Frontal cortex (tissue), 4 donors: Measurements from ENCODE around the gene CPNE2. TPM values are rescaled to one million over a fixed set of nuclear protein-coding genes. Genes with fewer than 3 reads are reported as not detected.
"Not testable (repeated sequence)": the region's sequence is repeated elsewhere in the genome, so short reads cannot be mapped to it uniquely, and the experiment has no call there.

Experiments used
- DNase-seq, 2 donors: peaks; one replicate each; pipeline ENCODE4 v3.0.0; 2012; ENCODE audit warnings: low spot score in 2 of 2
- FAIRE-seq: peaks from 2 replicates; lab custom pipeline; 2012; peaks lifted over from hg19 to GRCh38; lab: Jason Lieb, UNC
- total RNA-seq: library from RNA; depleted of rRNA; stranded (reverse); fragments of >200 nt; gene quantifications from one replicate; pipeline ENCODE4 v1.2.3, GENCODE V29; 2014
- donor health status: control.
- donor health status: control.
- donor health status: control.

The CPNE2 gene
- total RNA-seq, 1 donor from 2014 or later = 44.8 TPM

GRCh38 chr16:57096192-57096591 lies 3.8 kb downstream of the CPNE2 start:
- FAIRE-seq (no peak), DNase-seq (no peak)

DNA sequence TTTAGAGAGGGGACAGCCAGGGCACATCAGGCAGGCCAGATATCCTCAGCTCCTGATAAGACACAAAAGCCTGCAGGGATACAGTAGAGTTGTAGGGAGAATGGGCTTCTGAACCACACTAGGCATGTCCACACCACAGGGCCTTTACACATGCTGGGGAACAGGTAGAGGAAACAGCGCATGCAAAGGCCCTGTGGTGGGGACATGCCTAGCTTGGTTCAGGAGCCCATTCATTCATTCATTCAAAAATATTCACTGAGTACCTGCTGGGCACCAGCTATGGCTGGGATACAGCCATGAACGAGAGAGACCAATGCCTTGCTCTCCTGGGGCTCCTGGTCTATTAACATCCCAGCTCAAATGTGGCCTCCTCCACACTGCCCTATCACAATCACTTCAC lies 4.4 kb downstream of the CPNE2 start:
- FAIRE-seq = no peak
- no peak for DNase-seq

DNA sequence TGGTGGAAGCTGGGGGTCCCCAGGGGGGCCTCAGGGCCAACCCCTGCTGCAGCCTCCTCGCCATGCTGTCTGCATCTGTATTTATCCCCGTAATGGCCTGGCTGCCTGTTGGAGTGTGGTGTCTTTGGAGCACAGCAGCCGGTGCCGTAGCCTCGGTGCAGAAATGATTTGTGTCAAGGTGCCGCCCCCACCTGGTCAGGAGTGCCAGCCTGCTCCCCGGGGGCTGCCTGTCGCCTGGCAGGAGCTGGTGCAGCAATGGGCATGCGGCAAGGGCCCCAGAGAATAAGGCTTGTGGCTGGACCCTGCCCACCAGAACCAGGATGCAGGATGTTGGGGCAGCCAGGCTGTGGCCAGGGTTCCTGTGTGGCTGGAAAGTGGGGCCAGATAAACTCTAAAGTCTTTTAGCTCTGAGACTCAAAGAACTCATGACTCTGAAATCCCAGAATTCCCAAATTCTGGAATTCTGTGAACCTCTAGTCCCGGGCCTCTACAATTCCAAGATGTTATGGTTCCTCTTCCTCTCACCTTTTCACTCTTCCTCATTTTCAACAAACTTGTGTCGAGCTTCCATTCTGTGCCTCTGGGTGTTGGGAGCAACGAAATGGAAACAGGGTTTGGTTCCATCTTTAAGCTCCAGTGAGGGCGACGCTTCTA lies 5.9 kb downstream of the CPNE2 start:
- no peak for DNase-seq
- no peak for FAIRE-seq

- not testable (repeated sequence) for DNase-seq, FAIRE-seq
These were observed 7.6 kb downstream of the CPNE2 start for GRCh38 chr16:57099965-57100364.

GRCh38 chr16:57100445-57100844 lies 8.1 kb downstream of the CPNE2 start:
- DNase-seq = no peak
- no peak for FAIRE-seq

DNA sequence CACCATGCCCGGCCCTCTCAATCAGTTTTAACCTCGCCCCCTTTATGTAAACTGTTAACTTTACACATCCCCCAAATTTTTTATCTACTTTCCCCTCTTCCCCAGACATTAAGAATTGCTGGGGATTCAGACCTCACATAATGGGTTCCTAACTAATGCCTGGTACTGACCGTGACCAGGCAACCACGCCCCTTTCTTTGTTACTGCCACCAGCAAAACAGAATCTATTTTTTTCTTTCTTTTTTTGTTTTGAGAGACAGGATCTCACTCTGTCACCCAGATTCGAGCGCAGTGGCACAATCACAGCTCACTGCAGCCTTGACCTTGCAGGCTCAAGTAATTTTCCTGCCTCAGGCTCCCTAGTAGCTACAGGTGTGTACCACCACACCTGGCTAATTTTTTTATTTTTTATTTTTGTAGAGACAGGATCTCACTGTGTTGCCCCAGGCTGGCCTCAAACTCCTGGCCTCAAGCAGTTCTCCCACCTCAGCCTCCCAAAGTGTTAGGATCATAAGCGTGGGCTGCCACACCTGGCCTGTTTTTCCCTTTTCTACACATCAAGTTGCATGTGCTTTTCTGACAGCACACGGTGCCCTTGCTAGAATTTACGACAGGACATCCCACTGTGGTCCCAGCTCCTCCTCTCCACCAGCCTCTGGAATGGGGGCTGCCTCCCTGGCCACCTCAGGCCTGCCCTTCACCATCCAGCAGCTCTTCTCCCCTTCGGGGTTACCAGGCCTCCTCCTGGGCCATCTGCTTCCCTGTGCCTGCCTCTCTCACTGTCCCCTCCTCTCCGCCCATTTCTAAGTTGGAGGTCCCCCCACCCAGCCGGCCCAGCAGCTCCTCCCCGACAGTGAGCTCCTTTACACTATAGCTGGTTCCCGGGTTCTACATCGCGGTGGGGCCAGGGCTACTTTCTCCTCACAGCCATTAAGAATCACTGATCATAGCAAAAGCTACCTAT lies 10.8 kb downstream of the CPNE2 start:
- DNase-seq = no peak
- no peak for FAIRE-seq

DNA sequence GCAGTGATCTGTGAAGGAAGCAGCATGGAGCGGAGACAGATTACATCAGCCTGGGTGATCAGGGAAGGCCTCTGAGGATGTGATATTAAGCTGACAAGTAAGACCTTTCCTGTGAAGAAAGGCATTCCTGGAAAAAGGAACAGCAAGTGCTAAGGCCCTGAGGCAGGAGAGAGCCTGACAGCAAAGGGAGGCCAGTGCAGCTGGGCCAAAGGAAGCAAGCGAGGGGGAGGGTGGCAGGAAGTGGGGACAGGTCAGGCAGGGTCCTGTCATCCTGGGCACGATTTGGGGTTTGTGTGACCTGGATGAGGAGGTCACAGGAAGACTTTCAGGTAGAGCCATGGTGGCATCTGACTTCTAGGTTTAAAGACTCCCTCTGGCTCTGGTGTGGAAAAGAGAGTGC lies 12.3 kb downstream of the CPNE2 start:
- FAIRE-seq = no peak
- DNase-seq = no peak

- DNase-seq = no peak
- no peak for FAIRE-seq
These were observed 12.8 kb downstream of the CPNE2 start for GRCh38 chr16:57105184-57105583.

- FAIRE-seq = no peak
These were observed 14.4 kb downstream of the CPNE2 start for GRCh38 chr16:57106767-57107166.

GRCh38 chr16:57107321-57107922 lies 15.0 kb downstream of the CPNE2 start:
- DNase-seq = no peak
- FAIRE-seq = no peak

More at GRCh38 chr16:57106767-57107166, 14.4 kb downstream of the CPNE2 start:
- no peak for DNase-seq

- no peak for DNase-seq
- no peak for FAIRE-seq
These were observed 16.0 kb downstream of the CPNE2 start for GRCh38 chr16:57108432-57108831.

GRCh38 chr16:57109259-57110105 lies 17.1 kb downstream of the CPNE2 start:
- DNase-seq, FAIRE-seq: not testable (repeated sequence)

DNA sequence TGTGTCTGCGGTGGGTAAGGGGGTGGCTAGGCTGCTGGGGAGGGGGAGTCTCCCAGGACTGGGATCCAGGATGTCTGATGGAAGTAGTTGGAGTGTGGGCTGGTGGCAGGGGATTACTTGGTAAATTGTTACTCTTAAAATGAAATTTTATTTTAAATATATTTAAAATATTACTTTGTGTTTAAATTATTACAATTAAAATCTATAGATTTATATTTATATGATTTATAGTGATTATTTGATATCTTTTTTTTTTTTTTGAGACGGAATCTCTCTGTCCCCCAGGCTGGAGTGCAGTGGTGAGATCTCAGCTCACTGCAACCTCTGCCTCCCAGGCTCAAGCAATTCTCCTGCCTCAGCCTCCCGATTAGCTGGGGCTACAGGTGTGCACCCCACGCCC lies 18.6 kb downstream of the CPNE2 start:
- DNase-seq = no peak
- no peak for FAIRE-seq

- no peak for FAIRE-seq
- no peak for DNase-seq
These were observed 19.0 kb downstream of the CPNE2 start for GRCh38 chr16:57111420-57111819.

- DNase-seq (peak in 1 of 2 donors; percentile 43), FAIRE-seq (no peak)
These were observed 20.1 kb downstream of the CPNE2 start for GRCh38 chr16:57112403-57113041.

GRCh38 chr16:57113042-57113453 lies 20.7 kb downstream of the CPNE2 start:
- FAIRE-seq (no peak), DNase-seq (no peak)

DNA sequence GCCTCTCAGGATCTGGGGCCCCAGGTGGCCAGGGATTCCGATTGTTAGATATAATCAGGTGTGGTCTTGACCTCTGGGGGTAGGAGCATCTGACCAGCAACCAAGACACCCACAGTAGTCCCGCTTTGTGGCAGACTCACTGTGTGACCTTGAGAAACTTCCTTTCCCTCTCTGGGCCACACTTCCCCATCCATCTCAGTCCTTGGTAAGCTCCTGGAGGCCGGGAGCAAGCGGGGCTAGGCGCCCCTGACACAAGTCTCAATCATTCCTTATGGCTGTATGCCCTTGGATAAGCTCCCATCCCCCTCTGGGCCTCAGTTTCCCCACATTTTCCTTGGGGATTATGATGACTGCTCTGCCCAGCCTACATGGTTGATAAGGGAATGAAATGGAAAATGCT lies 21.3 kb downstream of the CPNE2 start:
- FAIRE-seq (no peak), DNase-seq (no peak)

DNA sequence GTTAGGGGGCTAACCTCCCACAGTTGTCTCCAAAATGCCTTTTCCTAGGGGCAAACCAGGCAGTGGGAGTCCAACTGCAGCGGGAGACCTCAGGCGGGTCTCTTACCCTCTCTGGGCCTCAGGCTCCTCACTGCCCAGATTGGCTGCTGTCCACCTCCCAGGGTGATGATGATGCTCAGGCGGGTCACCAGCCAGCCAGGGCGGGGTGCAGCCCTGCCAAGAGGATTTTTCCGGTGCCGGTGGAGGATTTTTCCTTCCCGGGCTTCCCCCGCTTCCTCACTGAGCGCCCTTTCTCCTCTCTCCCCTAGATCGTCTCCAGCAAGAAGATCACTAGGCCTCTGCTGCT lies 22.8 kb downstream of the CPNE2 start:
- DNase-seq (no peak), FAIRE-seq (no peak)

DNA sequence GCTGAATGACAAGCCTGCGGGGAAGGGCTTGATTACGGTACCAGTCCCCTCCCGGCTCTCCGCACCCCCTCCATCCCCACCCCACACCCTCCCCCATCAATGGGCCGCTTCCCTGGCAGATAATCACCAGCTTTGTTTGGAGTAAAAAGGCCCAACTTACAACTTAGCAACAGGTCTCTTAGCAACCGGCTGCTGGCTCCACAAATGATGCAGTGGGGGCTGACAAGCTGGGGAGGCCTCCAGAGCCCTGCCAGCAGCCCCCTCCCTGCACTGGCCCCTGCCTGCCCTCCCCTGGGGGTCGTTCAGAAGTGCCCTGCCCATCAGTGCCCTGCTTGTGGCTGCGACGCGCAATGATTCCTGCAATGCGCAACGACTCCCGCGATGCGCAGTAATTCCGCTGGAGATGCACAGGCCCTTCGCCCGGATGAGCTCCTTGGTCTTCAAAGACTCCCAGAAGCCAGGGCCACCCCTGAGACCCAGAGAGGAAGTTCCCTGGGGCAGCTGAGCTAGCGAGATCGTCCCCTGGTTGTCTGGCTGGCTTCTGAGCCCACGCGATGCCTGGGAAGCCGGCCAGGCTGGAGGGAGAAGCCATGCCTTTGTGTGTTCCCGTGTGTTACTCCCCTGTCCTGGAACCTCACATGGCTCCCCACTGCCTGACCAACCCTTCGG lies 23.3 kb downstream of the CPNE2 start:
- DNase-seq (peak; percentile 72 to 85), FAIRE-seq (no peak)
